GM19463 (cell line): ENCODE measurements around the gene PHKB.
"Not testable (repeated sequence)": the region's sequence is repeated elsewhere in the genome, so short reads cannot be mapped to it uniquely, and the experiment has no call there.

Source experiments
- ATAC-seq: cut with Tn5 transposase; IDR thresholded peaks from one replicate; pipeline ENCODE4 v1.9.1; 2021; ENCODE audit warnings: mild to moderate bottlenecking, moderate library complexity; ENCODE audit not compliant: unreplicated experiment

Gene PHKB

DNA sequence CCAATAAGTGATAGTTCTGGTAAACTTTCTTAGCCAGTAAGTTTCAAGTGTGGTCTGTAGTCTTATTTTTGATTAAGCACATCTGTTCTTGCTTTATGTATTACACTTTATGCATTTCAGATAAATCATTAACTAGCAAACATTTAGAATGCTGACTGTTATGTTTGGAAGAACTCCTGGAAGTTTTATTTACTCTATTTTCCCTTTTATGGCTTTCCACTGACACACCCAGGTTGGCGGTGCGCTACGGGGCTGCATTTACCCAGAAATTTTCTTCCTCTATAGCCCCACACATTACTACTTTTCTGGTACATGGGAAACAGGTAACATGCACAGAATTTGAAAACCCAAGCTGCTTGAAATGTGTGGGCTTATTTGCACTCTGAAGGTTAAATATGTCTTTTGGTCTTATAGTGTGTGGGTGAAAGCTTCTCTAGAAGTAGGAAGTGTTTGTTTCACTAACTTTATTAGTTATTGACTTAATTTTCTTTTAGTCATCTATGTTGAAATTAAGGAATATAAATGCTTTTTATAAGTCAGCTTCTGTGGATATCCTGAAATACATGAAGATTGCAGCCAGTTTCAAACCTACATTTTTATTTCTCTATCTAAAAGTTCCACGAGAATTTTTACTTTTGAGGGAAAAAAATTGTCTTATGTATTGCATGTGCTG, 203.7 kb downstream of the PHKB start:
- no peak for ATAC-seq

GRCh38 chr16:47666434-47666833, 205.3 kb downstream of the PHKB start:
- ATAC-seq, result no peak

DNA sequence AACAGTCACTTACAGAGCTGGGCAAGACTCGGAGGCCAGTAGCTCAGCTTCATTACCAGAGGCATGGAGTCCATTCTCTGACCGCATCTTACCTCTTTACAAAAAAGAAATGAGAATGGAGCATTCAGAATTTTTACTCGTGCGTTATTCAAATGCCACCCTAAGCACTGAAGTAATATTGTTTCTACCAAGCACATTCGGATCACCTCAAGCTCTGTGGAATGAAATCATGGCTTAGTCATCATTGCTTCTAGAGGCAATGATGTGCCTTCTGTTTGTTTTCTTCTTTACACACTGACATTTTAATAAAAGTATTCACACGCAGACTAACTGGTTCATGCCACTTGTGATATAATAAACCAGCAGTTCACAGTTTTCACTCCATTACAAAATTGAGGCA, 206.8 kb downstream of the PHKB start:
- no peak for ATAC-seq

GRCh38 chr16:47672475-47672874, 211.3 kb downstream of the PHKB start:
- no peak for ATAC-seq

- no peak for ATAC-seq
These were observed 215.6 kb downstream of the PHKB start for GRCh38 chr16:47676635-47677177.

- not testable (repeated sequence) for ATAC-seq
These were observed 220.4 kb downstream of the PHKB start for GRCh38 chr16:47681571-47681970.

GRCh38 chr16:47687694-47688093, 226.6 kb downstream of the PHKB start:
- ATAC-seq, result no peak

GRCh38 chr16:47693226-47693625, 232.1 kb downstream of the PHKB start:
- ATAC-seq, result no peak

DNA sequence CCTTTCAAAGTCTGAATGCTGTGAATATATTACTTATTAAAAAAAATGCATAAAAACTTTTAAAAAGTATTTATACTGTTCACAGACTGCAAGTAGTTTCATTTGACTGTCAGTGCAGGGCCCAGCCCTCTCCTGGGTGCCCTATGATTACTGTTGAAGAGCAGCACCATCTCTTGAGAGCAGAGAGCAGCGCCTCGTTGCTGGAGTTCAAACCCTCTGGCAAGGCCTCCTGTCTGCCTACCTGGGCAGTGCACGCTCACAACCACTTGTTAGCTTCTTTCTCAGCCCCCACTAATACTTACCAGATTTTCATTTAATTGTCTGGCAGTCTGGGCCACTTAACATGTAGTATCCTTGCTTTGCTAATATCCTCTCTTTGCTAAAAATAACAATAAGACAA, 233.4 kb downstream of the PHKB start:
- no peak for ATAC-seq

DNA sequence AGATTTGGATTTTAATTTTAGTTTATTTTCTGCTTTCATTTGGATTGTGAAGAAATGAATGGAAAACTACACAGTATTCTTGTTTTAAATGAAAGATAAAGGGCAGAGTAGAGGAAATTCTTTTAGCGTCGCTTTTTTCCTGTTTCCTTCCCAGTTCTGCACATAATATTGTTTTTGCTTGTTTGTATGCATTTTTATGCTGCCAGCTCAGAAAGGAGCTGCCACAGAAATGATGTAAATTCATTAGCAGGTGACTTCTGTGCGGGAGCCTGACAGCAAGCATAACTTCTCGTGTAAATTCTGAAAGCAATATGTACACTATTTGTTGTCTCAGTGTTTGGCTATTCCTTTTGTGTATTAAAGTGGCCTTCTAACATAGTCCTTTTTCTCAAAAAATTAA, 234.6 kb downstream of the PHKB start:
- no peak for ATAC-seq

DNA sequence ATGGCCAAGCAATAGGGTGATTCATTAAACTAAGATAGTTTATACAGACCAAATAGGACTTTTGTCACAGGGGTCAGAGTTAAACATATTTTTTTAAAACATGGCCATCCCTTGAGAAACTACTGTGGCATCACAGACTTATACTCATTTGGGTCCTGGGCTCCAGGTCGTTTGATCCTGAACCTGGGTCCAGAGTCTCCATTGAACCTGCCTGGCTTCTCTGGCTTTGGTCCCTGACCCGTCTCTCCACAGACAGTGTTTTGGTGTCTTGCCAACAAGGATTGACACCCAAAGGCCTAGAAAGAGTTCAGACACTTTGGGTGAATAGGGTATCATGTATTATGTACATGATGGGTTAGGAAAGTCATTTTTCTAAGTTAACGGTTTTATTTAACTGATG, 236.7 kb downstream of the PHKB start:
- no peak for ATAC-seq

DNA sequence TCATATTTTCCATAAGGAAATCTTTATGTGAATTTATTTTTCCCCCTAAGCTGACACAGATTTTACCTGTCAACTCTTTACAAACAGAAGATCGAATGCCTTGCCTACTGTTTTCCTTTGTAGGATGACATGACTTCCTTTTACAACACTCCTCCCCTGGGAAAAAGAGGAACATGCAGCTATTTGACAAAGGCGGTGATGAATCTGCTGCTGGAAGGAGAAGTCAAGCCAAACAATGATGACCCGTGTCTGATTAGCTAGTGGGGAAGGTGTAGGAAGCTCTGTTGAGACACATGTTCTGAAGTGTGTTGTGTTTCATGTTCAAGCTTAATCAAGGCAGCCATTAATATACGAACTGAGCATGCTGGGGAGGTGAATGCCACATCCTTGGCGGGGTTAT, 238.0 kb downstream of the PHKB start:
- ATAC-seq, result no peak

GRCh38 chr16:47700857-47701587, 239.9 kb downstream of the PHKB start:
- no peak for ATAC-seq

DNA sequence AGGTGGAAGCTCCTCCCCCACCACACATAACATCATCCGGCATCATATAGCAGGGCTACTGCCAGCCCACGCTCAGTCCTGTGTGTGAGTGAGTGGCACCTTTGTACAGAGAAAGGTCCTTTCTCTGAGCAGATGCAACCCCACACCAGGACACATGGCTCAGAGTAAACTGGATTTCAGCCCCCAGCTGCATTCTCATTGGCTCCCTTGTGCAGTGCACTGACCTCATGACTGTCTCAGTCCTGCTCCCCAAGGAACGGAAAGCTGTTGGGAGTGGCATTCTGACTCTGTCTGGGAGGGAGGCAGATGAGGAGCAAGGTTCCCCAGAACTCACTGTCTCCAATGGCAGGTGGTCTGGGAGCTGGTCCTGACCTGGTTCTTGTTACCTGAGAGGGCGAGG, 244.1 kb downstream of the PHKB start:
- no peak for ATAC-seq

GRCh38 chr16:47711809-47712208, 250.7 kb downstream of the PHKB start:
- no peak for ATAC-seq

DNA sequence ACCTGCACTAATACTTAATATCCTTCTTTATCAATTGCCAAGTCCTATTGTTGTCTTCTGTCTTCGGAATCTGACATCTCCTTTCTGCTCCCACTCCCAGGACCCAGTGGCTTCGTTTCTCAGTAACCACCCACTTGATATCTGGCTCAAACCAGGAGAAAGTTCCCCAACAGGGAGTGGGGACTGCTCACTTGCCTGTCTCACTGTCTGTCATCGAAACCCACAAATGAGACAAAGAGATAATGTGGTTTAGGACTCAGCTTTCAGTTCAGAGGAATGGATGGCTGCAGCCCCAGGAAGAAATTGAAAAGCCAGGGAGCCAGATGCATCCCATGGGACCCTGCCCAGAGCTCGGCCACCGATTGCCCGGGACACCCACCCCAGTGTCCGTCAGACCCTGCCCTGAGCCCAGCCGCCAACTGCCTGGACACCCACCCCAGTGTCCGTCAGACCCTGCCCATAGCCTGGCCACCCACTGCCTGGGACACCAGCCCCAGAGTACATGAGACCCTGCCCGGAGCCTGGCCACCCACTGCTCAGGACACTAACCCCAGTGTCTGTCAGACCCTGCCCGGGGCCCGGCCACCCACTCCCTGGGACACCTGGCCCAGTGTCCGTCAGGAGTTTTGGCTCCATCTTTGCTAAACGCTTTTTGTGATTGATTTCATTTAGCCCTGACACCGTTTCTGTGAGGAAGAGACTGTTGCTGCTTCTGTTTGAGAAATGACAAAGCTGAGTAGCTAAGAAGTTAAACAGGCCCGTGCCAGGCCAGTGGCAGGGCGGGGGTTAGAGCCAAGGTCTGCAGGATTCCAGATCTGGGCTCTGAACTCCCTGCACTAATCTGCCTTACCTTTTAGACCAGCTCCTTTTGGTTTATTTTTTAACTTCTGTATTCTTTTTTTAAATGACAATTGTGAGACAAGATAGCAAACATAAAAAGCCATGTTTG, 251.4 kb downstream of the PHKB start:
- ATAC-seq, result no peak

DNA sequence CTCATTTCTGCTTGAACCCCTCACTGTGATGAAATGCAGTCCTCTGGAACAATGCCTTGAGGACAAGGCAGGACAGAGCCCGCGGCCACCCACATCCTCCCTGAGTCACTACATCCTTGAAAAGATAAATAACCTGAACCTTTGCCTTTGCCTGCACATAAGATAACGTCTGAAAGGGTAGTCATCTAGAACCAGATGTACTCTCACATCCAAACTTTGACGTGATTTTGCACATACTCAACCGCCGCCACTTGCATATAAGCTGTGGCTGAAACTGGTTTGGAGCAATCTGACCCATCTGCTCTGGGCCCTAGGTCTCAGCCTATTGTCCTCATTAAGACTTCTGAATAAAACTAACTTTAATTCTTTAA, 252.1 kb downstream of the PHKB start:
- peak; percentile 78 for ATAC-seq

DNA sequence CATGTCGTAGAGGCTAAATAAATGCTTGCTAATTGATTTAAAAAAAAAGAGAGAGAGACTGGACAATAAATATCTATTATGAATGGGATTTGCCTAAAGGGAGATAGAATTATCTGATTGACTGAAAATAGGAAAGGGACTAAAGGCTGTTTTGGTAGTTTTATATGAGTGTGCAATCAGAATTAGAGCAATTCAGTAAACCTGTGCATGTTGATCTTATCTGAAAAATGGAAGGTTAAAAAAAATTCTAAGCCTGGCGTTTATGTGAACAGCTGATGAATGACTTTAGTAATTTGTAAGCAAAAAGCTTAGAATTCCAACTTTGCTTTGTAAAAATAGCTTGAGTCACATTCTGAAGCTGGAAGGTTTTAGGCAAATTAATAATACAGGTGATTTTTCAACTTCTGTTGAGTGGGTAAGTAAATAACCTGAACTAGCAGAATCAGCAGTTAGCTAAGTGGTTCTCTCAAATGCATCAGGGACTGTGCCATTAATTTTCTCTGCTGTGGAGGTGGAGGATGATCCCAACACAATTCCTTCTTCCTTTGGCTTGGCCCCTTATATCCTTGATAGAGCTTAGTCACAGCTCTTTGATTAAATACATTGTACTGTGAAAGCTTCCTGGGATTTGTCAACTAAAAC, 254.4 kb downstream of the PHKB start:
- ATAC-seq, result no peak

DNA sequence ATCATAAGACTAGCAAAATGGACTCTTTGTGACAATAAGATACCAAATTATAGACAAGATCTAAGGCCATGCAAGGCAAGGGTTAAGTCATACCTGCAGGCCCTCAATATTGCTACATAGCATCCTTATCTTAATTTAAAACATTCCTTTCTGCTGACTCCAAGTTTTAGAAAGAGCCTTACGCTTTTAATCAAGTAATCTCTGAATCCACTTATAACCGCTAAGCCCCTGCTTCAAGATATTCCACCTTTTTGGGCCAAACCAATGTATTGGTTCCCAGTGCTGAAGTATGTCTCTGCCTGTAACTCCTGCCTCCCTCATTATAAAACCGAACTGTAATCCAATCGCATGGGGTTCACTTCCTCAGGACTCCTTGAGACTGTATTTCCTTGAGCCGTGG, 255.4 kb downstream of the PHKB start:
- no peak for ATAC-seq

DNA sequence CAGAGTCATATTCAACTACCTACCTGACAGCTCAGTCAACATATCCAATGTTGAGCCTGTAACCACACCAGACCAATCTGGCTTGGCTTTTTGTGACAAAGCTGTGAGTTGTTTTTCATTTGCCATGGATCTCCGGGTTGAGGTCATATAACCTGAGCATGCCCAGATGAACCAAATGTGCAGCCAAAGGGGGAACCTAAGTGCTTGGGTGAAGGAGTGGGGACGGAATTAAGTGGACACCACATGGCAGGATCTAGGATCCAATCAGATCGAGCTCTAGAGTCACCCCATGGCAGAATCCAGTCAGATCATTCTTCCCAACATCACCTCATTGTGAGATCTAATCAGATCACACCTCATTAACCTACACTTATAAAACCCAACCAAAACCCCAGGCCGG, 258.6 kb downstream of the PHKB start:
- no peak for ATAC-seq
